Stimulated activated CD4-positive, alpha-beta T cell treated with anti-CD3 and anti-CD28 coated beads, Interleukin-2, amount 100 ng/mL, for 4 hours (primary cell): ENCODE results near the gene NAT14.
A peak's percentile ranks its signal among the peaks of the same experiment; 100 is the strongest.

Source experiments
- DNase-seq: peaks from one replicate; pipeline ENCODE4 v3.0.0-alpha.2; 2020; ENCODE audit warnings: low read depth

The NAT14 gene

GRCh38 chr19:55471266-55471665 is 13.7 kb upstream of the NAT14 start:
- no peak for DNase-seq

GRCh38 chr19:55472463-55472862 is 12.5 kb upstream of the NAT14 start:
- DNase-seq: no peak

GRCh38 chr19:55473225-55474012 is 11.6 kb upstream of the NAT14 start:
- DNase-seq: no peak

DNA sequence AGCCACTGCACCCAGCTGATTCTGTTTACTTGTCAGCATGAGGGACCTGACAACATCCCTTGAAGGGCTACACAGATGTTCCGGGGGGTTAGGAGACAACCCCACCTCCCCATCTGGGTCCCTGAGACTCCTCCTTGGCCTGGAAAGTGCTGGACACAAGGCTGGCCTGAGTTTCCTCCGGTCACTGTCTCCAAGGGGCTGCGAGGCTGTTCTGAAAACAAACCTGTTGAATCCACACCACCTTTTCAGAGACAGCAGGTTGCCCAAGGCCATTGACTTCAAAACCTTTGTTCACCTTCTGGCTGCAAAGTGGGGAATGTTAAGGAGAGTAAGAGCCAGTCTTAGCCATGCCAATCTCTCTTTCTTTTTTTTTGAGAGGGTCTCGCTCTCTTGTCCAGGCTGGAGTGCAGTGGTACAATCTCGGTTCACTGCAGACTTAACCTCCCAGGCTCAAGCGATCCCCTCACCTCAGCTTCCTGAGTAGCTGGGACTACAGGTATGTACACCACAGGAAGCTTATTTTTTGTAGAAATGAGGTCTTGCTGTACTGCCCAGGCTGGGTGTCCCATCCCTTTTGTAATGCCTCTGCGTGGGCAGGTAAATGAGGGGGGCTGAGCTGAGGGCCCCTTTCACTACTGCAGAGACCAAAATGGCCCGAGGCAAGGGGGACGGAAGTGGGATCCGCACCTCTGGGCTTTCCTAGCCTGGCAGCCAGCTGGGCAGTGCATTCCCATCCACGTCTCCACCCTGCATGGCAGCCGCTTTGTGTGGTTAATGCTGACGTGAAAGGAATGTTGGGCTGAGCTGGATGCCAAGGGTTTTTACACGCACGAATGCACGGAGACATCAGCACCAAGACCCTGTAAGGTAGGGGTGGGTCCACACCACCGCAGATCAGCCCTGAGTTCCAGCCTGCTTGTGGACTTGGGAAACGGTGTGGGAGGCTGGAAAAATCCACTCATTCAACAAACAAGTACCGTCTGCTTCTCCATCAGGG is 10.4 kb upstream of the NAT14 start:
- no peak for DNase-seq

DNA sequence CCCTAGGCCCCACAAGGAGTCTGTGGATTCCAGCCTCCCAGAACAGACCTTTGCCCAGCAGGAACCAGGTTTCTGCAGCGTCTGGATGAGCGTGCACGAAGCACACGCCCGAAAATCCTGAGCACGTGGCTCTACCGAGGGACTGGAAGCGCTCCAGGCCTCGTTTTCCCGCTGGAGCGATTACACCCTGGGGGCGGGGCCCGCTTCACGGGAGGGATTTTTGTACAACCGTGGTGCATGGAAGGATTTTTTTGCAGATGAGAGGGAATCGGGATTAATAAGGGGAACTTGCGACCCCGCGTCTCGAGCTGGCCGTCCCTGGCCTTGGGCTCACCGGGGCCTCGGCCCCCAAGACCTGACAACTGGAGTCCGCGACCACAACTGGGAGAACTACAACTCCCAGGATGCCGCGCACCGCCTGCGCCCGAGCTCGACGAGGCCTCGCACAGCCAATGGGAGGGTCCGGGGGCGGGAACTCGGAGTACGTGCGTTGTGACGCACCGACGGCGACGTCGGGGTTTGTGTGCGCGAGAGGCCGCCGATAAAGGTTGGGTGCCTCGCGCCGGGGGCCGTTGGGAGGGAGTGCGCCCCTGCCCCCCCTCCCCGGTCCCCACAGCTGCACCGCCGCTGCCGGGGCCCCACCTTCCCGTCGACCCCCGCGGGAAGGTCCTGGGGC is 8.8 kb upstream of the NAT14 start, which contains the start of gene ZNF628:
ZNF628 (plus strand) TSS at position 518 of the 676 bp plus-strand sequence. CDS start 3,294 bp downstream, outside the sequence.
- peak; percentile 97 for DNase-seq

DNA sequence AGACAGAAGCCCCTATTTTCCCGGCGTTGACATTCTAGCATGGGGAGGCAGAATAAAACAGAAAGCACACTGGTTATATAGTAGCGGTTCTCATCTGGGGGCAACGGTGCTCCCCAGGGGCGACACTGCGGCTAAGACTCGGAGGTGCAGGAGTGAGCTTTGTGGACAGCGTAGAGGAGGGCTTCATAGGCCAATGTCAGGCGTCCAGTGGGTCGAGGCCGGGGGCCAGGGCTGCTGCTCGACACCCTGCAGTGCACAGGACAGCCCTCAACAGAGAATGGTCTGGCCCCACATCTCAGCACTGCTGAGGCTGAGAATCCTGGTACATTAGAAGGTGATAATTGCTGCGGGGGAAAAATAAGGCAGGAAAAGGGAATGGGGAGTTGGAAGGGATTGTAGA is 7.1 kb upstream of the NAT14 start:
- DNase-seq: no peak

DNA sequence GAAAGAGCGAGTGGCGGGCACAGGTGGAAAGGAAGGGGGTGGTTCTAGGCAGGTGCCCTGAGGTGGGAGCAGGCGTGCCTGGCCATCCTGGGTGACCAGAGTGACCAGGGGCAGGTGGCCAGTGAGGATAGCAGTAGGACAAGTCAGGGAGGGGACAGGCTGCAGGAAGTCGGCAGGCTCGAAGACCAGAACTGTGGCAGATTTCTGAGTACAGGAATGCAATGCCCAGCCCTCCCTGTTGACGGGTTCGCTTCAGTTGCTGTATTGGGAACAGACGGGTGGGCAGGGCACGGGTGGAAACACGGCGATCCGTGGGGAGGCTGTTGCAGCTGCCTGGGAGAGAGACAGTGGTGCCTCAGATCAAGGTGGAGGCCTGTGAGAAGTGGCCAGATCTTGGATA is 6.6 kb upstream of the NAT14 start:
- DNase-seq: no peak

DNA sequence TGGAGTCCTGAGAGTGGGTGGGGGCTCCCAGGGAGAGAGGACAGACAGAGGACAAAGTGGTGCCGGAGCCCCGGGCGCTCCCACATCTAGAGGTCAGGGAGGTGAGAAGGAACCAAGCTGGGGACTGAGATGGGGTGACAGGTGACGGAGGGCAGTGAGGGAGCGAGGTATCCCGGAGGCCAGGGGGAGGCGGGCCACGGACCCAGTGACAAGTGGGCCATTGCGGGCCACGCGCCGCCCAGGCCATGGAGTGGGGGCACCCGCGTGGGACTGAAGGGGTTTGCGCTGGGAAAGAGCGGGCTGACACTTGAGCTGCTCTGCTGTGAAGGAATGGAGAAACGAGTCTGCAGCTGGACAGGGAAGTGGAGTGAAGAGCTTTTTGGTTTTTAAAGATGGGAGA is 5.9 kb upstream of the NAT14 start:
- no peak for DNase-seq

- DNase-seq: no peak
Observed at GRCh38 chr19:55479451-55480230, 5.3 kb upstream of the NAT14 start.

DNA sequence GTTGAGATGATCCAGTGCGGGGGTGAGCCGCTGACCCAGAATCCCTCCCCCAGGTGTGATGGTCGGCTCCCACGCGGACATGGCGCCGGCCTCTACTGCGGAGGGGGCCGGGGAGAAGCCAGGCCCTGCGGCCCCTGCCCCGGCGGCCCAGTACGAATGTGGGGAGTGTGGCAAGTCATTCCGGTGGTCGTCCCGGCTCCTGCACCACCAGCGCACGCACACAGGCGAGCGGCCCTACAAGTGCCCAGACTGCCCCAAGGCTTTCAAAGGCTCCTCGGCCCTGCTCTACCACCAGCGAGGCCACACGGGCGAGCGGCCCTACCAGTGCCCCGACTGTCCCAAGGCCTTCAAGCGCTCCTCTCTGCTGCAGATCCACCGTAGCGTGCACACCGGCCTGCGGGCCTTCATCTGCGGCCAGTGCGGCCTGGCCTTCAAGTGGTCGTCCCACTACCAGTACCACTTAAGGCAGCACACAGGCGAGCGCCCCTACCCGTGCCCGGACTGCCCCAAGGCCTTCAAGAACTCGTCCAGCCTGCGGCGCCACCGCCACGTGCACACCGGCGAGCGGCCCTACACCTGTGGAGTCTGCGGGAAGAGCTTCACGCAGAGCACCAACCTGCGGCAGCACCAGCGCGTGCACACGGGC is 3.7 kb upstream of the NAT14 start:
- DNase-seq: no peak

DNA sequence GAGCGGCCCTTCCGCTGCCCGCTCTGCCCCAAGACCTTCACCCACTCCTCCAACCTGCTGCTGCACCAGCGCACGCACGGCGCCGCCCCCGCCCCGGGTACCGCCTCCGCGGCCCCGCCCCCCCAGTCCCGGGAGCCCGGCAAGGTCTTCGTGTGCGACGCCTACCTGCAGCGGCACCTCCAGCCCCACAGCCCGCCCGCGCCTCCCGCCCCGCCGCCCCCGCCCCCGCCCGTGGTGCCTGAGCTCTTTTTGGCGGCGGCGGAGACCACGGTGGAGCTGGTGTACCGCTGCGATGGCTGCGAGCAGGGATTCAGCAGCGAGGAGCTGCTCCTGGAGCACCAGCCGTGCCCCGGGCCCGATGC is 3.2 kb upstream of the NAT14 start:
- no peak for DNase-seq

GRCh38 chr19:55482156-55482961 is 2.6 kb upstream of the NAT14 start:
- no peak for DNase-seq

- no peak for DNase-seq
Observed at GRCh38 chr19:55482967-55483705, 1.9 kb upstream of the NAT14 start.

GRCh38 chr19:55483706-55484592 is 1.0 kb upstream of the NAT14 start:
- no peak for DNase-seq

DNA sequence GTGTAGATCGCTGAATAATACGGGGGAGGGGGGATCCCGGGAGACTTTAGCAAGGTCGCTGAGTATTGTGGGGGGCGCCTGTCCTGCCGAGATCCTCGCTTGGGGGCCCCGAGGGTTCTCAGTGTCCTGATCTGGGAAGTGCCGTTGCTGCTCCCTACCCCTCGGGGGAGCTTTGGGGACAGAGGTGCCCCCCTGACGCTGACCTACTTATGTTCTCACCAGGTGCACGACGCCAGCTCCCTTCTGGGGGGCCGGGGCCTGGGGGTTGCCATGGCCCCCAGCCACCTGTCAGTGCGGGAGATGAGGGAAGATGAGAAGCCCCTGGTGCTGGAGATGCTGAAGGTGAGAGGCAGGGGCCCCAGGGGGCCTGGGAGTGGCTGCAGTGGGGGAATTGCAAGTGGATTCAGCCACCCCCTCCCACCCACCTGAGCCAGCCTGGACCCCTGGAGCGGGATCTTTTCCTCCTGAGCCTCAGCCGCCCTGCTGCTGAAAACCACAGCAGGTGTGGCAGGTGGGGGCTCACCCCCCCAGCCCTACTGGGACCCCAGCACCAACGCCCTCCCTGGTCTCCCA is 537 bp downstream of the NAT14 start:
- DNase-seq: no peak

DNA sequence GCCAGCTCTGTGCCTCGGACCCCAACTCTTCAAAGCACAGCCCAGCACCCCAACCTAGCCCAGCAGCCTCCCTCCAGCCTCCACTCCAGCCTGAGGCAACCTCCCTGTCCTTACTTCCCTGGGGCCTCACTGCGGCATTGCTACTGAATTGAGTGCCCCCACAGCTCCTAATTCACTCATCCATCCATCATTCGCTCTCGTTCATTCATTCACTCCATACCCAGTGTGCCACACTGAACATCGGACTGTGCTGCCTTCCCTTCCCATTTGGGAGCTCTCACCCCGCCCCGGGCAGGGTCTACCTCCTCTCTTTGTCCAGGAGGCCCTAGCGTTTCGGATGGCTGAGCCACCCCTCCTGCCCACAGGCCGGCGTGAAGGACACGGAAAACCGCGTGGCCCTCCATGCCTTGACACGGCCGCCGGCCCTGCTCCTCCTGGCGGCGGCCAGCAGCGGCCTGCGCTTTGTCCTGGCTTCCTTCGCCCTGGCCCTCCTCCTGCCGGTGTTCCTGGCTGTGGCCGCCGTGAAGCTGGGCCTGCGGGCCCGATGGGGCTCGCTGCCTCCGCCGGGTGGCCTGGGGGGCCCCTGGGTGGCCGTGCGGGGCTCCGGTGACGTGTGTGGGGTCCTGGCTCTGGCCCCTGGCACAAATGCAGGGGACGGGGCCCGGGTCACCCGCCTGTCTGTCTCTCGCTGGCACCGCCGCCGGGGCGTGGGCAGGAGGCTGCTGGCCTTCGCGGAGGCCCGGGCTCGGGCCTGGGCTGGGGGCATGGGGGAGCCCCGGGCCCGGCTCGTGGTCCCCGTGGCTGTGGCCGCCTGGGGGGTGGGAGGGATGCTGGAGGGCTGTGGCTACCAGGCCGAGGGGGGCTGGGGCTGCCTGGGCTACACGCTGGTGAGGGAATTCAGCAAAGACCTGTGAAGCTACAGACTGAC is 1.3 kb downstream of the NAT14 start:
- no peak for DNase-seq
